HG03045 (cell line): ENCODE data around the gene PGC.

Source experiments
- ATAC-seq: cut with Tn5 transposase; IDR thresholded peaks from one replicate; pipeline ENCODE4 v1.9.1; 2021; ENCODE audit warnings: mild to moderate bottlenecking, moderate library complexity; ENCODE audit not compliant: unreplicated experiment

PGC gene

GRCh38 chr6:41747256-41748101 is at the start of gene PGC:
PGC (minus strand) TSS chr6:41747397; CDS start chr6:41747334, 63 bp downstream.
- no peak for ATAC-seq

- no peak for ATAC-seq
Observed at GRCh38 chr6:41796474-41796873, 49.3 kb upstream of the PGC start.

- no peak for ATAC-seq
Observed at GRCh38 chr6:41791984-41792383, 44.8 kb upstream of the PGC start.

- ATAC-seq = no peak
Observed at GRCh38 chr6:41791305-41791704, 44.1 kb upstream of the PGC start.

GRCh38 chr6:41790045-41790444 is 42.8 kb upstream of the PGC start:
- no peak for ATAC-seq

- no peak for ATAC-seq
Observed at GRCh38 chr6:41789390-41789724, 42.2 kb upstream of the PGC start.

- ATAC-seq = peak; percentile 77
Observed at GRCh38 chr6:41787219-41787917, 40.2 kb upstream of the PGC start, which contains the start of gene TOMM6. TOMM6 (plus strand) TSS chr6:41787694; CDS start chr6:41787698, 4 bp downstream.

- ATAC-seq = peak; percentile 76
Observed at GRCh38 chr6:41786451-41787218, 39.4 kb upstream of the PGC start.

GRCh38 chr6:41785689-41786450 is 38.7 kb upstream of the PGC start:
- no peak for ATAC-seq

- ATAC-seq = no peak
Observed at GRCh38 chr6:41785254-41785653, 38.1 kb upstream of the PGC start.

- ATAC-seq = no peak
Observed at GRCh38 chr6:41784581-41785171, 37.5 kb upstream of the PGC start.

- no peak for ATAC-seq
Observed at GRCh38 chr6:41783106-41783780, 36.0 kb upstream of the PGC start.

- ATAC-seq = no peak
Observed at GRCh38 chr6:41781366-41781730, 34.2 kb upstream of the PGC start.

GRCh38 chr6:41780551-41781365 is 33.6 kb upstream of the PGC start, which contains the start of gene PRICKLE4:
PRICKLE4 (plus strand) TSS chr6:41780782; CDS start chr6:41783474, 2,692 bp downstream.
- no peak for ATAC-seq

GRCh38 chr6:41779788-41780550 is 32.8 kb upstream of the PGC start, which contains the start of gene FRS3:
FRS3 (minus strand) TSS chr6:41779900; CDS start chr6:41776987, 2,913 bp downstream.
- ATAC-seq = peak; percentile 92

- ATAC-seq = peak; percentile 19
Observed at GRCh38 chr6:41779336-41779735, 32.1 kb upstream of the PGC start.

GRCh38 chr6:41778895-41779294 is 31.7 kb upstream of the PGC start:
- no peak for ATAC-seq
